GM23338 (cell line): ENCODE measurements around the gene RAB30. TPM values are rescaled to one million over a fixed set of nuclear protein-coding genes. Genes with fewer than 3 reads are reported as not detected.

Experiments
- ATAC-seq: fragments of 200-7000 bp; cut with Tn5 transposase; 3 replicates; pipeline ENCODE4 v1.9.1; 2020
- DNase-seq: peaks from one replicate; pipeline ENCODE4 v3.0.0-alpha.2; 2015; ENCODE audit warnings: low spot score
- H2AFZ ChIP-seq: fragments of 200-600 bp; sonication (generic); 2 replicates; pipeline ENCODE4 v1.8.0; 2016; ENCODE audit warnings: antibody characterized with exemption, mild to moderate bottlenecking, moderate library complexity
- H3F3A ChIP-seq: fragments of 200-600 bp; sonication (generic); replicated peaks from 2 replicates; pipeline ENCODE4 v1.8.0; 2017; ENCODE audit warnings: antibody characterized with exemption, mixed run types, low read depth
- H3K27ac ChIP-seq: fragments of 200-600 bp; sonication (generic); 2 replicates; pipeline ENCODE4 v1.6.1; 2016; ENCODE audit warnings: low read depth
- H3K27me3 ChIP-seq: fragments of 200-600 bp; sonication (generic); 2 replicates; pipeline ENCODE4 v1.8.0; 2016; ENCODE audit warnings: mild to moderate bottlenecking, mixed run types, moderate library complexity; ENCODE audit not compliant: insufficient read depth
- H3K36me3 ChIP-seq: fragments of 200-600 bp; sonication (generic); 2 replicates; pipeline ENCODE4 v1.8.0; 2016; ENCODE audit warnings: mild to moderate bottlenecking; ENCODE audit not compliant: insufficient read depth
- H3K4me1 ChIP-seq: fragments of 200-600 bp; sonication (generic); 2 replicates; pipeline ENCODE4 v1.8.0; 2016; ENCODE audit warnings: mild to moderate bottlenecking, moderate library complexity; ENCODE audit not compliant: insufficient read depth
- H3K4me2 ChIP-seq: fragments of 200-600 bp; sonication (generic); 2 replicates; pipeline ENCODE4 v1.7.1; 2017; ENCODE audit warnings: mixed run types
- H3K4me3 ChIP-seq: fragments of 200-600 bp; sonication (generic); 2 replicates; pipeline ENCODE4 v1.6.1; 2016; ENCODE audit warnings: mixed run types
- H3K79me2 ChIP-seq: fragments of 200-600 bp; sonication (generic); replicated peaks from 2 replicates; pipeline ENCODE4 v1.8.0; 2017; ENCODE audit warnings: mild to moderate bottlenecking; ENCODE audit not compliant: insufficient read depth
- H3K9me2 ChIP-seq: fragments of 200-600 bp; sonication (generic); 2 replicates; pipeline ENCODE4 v1.8.0; 2017; ENCODE audit not compliant: insufficient read depth
- H4K20me1 ChIP-seq: fragments of 200-600 bp; sonication (generic); replicated peaks from 2 replicates; pipeline ENCODE4 v1.8.0; 2017; ENCODE audit warnings: mild to moderate bottlenecking; ENCODE audit not compliant: insufficient read depth
- H3K27ac Mint-ChIP-seq: 2 replicates; pipeline ENCODE4 v1.8.0; 2020; ENCODE audit warnings: inconsistent platforms, mild to moderate bottlenecking, moderate library complexity, mixed read lengths
- H3K27me3 Mint-ChIP-seq: 3 replicates; pipeline ENCODE4 v1.8.0; 2022; ENCODE audit warnings: low read depth, mild to moderate bottlenecking, moderate library complexity, mixed read lengths, inconsistent platforms; ENCODE audit not compliant: insufficient read depth, poor library complexity
- H3K36me3 Mint-ChIP-seq: 3 replicates; pipeline ENCODE4 v1.8.0; 2021; ENCODE audit warnings: low read depth, mild to moderate bottlenecking, inconsistent platforms, moderate library complexity, mixed read lengths
- H3K4me1 Mint-ChIP-seq: 3 replicates; pipeline ENCODE4 v1.8.0; 2020; ENCODE audit warnings: mild to moderate bottlenecking, inconsistent platforms, mixed read lengths
- H3K4me3 Mint-ChIP-seq: 3 replicates; pipeline ENCODE4 v1.8.0; 2021; ENCODE audit warnings: moderate library complexity, mild to moderate bottlenecking, inconsistent platforms, mixed read lengths
- H3K9me3 Mint-ChIP-seq: 3 replicates; pipeline ENCODE4 v1.8.0; 2020; ENCODE audit warnings: moderate library complexity, mild to moderate bottlenecking, inconsistent platforms, mixed read lengths
- CREB1 ChIP-seq: fragments of 250-450 bp; sonication (Bioruptor Pico); IDR thresholded peaks from 2 replicates; pipeline ENCODE4 v1.5.0; 2020; ENCODE audit warnings: low read depth, mild to moderate bottlenecking, moderate library complexity
- ETS1 ChIP-seq: IDR thresholded peaks from 2 replicates; pipeline ENCODE4 v1.6.1; 2016; ENCODE audit warnings: antibody characterized with exemption
- EZH2 ChIP-seq: fragments of 200-600 bp; sonication (generic); IDR thresholded peaks from one replicate; pipeline ENCODE4 v1.8.0; 2017; ENCODE audit warnings: antibody characterized with exemption, mild to moderate bottlenecking, low read depth; ENCODE audit not compliant: unreplicated experiment
- JUNB ChIP-seq: IDR thresholded peaks from one replicate; pipeline ENCODE4 v1.6.1; 2016; ENCODE audit warnings: antibody characterized with exemption; ENCODE audit not compliant: unreplicated experiment
- NANOG ChIP-seq: IDR thresholded peaks from 2 replicates; pipeline ENCODE4 v1.6.1; 2016; ENCODE audit warnings: antibody characterized with exemption, borderline replicate concordance
- POLR2AphosphoS5 ChIP-seq: IDR thresholded peaks from 2 replicates; pipeline ENCODE4 v1.6.1; 2016; ENCODE audit warnings: antibody characterized with exemption, low read depth
- REST ChIP-seq: IDR thresholded peaks from one replicate; pipeline ENCODE4 v1.6.1; 2018; ENCODE audit warnings: antibody characterized with exemption; ENCODE audit not compliant: unreplicated experiment
- STAT1 ChIP-seq: IDR thresholded peaks from one replicate; pipeline ENCODE4 v1.6.1; 2016; ENCODE audit warnings: antibody characterized with exemption; ENCODE audit not compliant: unreplicated experiment
- ZNF114 ChIP-seq: fragments of 250-450 bp; sonication (Bioruptor Pico); IDR thresholded peaks from 2 replicates; pipeline ENCODE4 v1.5.0; 2020; ENCODE audit warnings: mild to moderate bottlenecking, moderate library complexity
- ZNF331 ChIP-seq: fragments of 250-450 bp; sonication (Bioruptor Pico); IDR thresholded peaks from 2 replicates; pipeline ENCODE4 v1.5.0; 2020; ENCODE audit warnings: low read depth, mild to moderate bottlenecking, moderate library complexity
- ZNF462 ChIP-seq: fragments of 250-450 bp; sonication (Bioruptor Pico); IDR thresholded peaks from 2 replicates; pipeline ENCODE4 v1.5.0; 2020; ENCODE audit warnings: mild to moderate bottlenecking, moderate library complexity
- polyA plus RNA-seq: library from polyadenylated mRNA; unstranded; fragments of >200 nt; fragmentation: Nextera tagmentation; extraction: Ambion mirVana; gene quantifications from 2 replicates; pipeline ENCODE4 v1.2.1, GENCODE V29; 2016
- total RNA-seq: library from RNA; depleted of rRNA; stranded (reverse); fragments of >200 nt; shearing (Covaris generic); gene quantifications from 2 replicates; pipeline ENCODE4 v1.2.3, GENCODE V29; 2014

The RAB30 gene
- total and polyA plus RNA-seq, 2 experiments from 2014 or later: 3.3 to 6.6 TPM

GRCh38 chr11:82994604-82995230 lies 77.0 kb downstream of the RAB30 start:
- H3K27ac ChIP-seq: no peak overlapping the region
- Mint-ChIP-seq H3K36me3 (no peaks in the 10 kb centered on the region), H3K4me3 (no peak overlapping the region), H3K4me1 (peaks cover 6% of the 10 kb centered on the region; the same call in 2 of the 3 replicates), H3K9me3 (no peaks in the 10 kb centered on the region), H3K27me3 (peaks cover 6% of the 10 kb centered on the region), H3K27ac (no peak overlapping the region)
- no peaks in the 10 kb centered on the region for H3K79me2 ChIP-seq
- H2AFZ ChIP-seq: no peak overlapping the region
- no peaks in the 10 kb centered on the region for H3F3A ChIP-seq
- no peaks in the 10 kb centered on the region for H3K9me2 ChIP-seq
- no peaks in the 10 kb centered on the region; the same call in 1 of the 2 replicates for H4K20me1 ChIP-seq
- no peaks in the 10 kb centered on the region; the same call in 1 of the 2 replicates for H3K4me1 ChIP-seq
- DNase-seq (no peak), ATAC-seq (no peak)
- H3K4me2 ChIP-seq: no peak overlapping the region
- H3K27me3 ChIP-seq: no peaks in the 10 kb centered on the region
- no peaks in the 10 kb centered on the region for H3K36me3 ChIP-seq
- TF ChIP-seq ZNF462 (CRISPR knock-in tag) (no peak), ZNF114 (CRISPR knock-in tag) (no peak), EZH2 (no peak), ZNF331 (CRISPR knock-in tag) (no peak), POLR2AphosphoS5 (no peak), REST (no peak), JUNB (no peak), CREB1 (no peak), ETS1 (no peak), NANOG (no peak), STAT1 (no peak)
- no peak overlapping the region for H3K4me3 ChIP-seq
